Neural cell (in vitro differentiated cells): ENCODE results near the gene DDX51. TPM values are rescaled to one million over a fixed set of nuclear protein-coding genes. Genes with fewer than 3 reads are reported as not detected.

ENCODE experiments used
- H2AFZ ChIP-seq: fragments of 200-600, 300-800 bp; sonication (generic), shearing (Covaris generic); 2 replicates; pipeline ENCODE4 v1.6.0; 2014; ENCODE audit warnings: low read depth, mild to moderate bottlenecking, antibody characterized with exemption, low read length, moderate library complexity
- H3F3A ChIP-seq: fragments of 200-600 bp; shearing (Covaris generic); 2 replicates; pipeline ENCODE4 v1.6.1; 2016; ENCODE audit warnings: mild to moderate bottlenecking, moderate library complexity, mixed read lengths, antibody characterized with exemption, low read length; ENCODE audit not compliant: insufficient read depth, poor library complexity, severe bottlenecking
- H3K27ac ChIP-seq: fragments of 200-600, 300-800 bp; sonication (generic), shearing (Covaris generic); 2 replicates; pipeline ENCODE4 v1.5.1; 2014; ENCODE audit warnings: mild to moderate bottlenecking, low read length, moderate library complexity
- H3K27me3 ChIP-seq: fragments of 300-800, 200-600 bp; sonication (generic), shearing (Covaris generic); 2 replicates; pipeline ENCODE4 v1.6.0; 2014; ENCODE audit warnings: mild to moderate bottlenecking, low read depth, low read length, moderate library complexity; ENCODE audit not compliant: insufficient read depth
- H3K36me3 ChIP-seq: fragments of 300-800, 200-600 bp; sonication (generic), shearing (Covaris generic); 2 replicates; pipeline ENCODE4 v1.5.1; 2014; ENCODE audit warnings: mild to moderate bottlenecking, antibody characterized with exemption, low read length, moderate library complexity; ENCODE audit not compliant: insufficient read depth
- H3K4me2 ChIP-seq: fragments of 300-800, 200-600 bp; sonication (generic), shearing (Covaris generic); 2 replicates; pipeline ENCODE4 v1.6.0; 2014; ENCODE audit warnings: mild to moderate bottlenecking, low read length
- H3K4me3 ChIP-seq: fragments of 300-800, 200-600 bp; sonication (generic), shearing (Covaris generic); 2 replicates; pipeline ENCODE4 v1.5.1; 2014; ENCODE audit warnings: mild to moderate bottlenecking, low read length, moderate library complexity
- H3K79me2 ChIP-seq: fragments of 200-600 bp; shearing (Covaris generic); replicated peaks from 2 replicates; pipeline ENCODE4 v1.6.0; 2014; ENCODE audit warnings: mild to moderate bottlenecking, low read length, moderate library complexity; ENCODE audit not compliant: insufficient read depth
- H3K9ac ChIP-seq: fragments of 300-800, 200-600 bp; sonication (generic), shearing (Covaris generic); 2 replicates; pipeline ENCODE4 v1.6.1; 2016; ENCODE audit warnings: mild to moderate bottlenecking, low read length, mixed read lengths
- H3K9me2 ChIP-seq: fragments of 200-600 bp; shearing (Covaris generic); 2 replicates; pipeline ENCODE4 v1.6.1; 2016; ENCODE audit warnings: mild to moderate bottlenecking, low read length, mixed read lengths; ENCODE audit not compliant: insufficient read depth
- H3K9me3 ChIP-seq: fragments of 200-600, 300-800 bp; sonication (generic), shearing (Covaris generic); 2 replicates; pipeline ENCODE4 v1.6.1; 2016; ENCODE audit warnings: mild to moderate bottlenecking, mixed run types, low read length, moderate library complexity, mixed read lengths
- H4K20me1 ChIP-seq: fragments of 200-600 bp; shearing (Covaris generic); 2 replicates; pipeline ENCODE4 v1.6.1; 2016; ENCODE audit warnings: mild to moderate bottlenecking, mixed run types; ENCODE audit not compliant: insufficient read depth
- EP300 ChIP-seq: fragments of 450-650 bp; conservative IDR thresholded peaks from 2 replicates; pipeline ENCODE4 v1.6.1; 2014; ENCODE audit warnings: antibody characterized with exemption, mild to moderate bottlenecking, moderate library complexity; ENCODE audit not compliant: poor library complexity, severe bottlenecking
- EZH2 ChIP-seq: fragments of 200-600, 300-800 bp; shearing (Covaris generic), sonication (generic); IDR thresholded peaks from 2 replicates; pipeline ENCODE4 v1.6.1; 2014; ENCODE audit warnings: antibody characterized with exemption, low read length, borderline replicate concordance, mild to moderate bottlenecking; ENCODE audit not compliant: insufficient read depth, poor library complexity, severe bottlenecking
- MXI1 ChIP-seq: fragments of 450-650 bp; conservative IDR thresholded peaks from 2 replicates; pipeline ENCODE4 v1.6.1; 2014; ENCODE audit warnings: antibody characterized with exemption, mild to moderate bottlenecking; ENCODE audit not compliant: poor library complexity, severe bottlenecking
- POLR2AphosphoS5 ChIP-seq: IDR thresholded peaks from 2 replicates; pipeline ENCODE4 v1.6.1; 2012
- RAD21 ChIP-seq: fragments of 450-650 bp; conservative IDR thresholded peaks from 2 replicates; pipeline ENCODE4 v1.6.1; 2014; ENCODE audit warnings: antibody characterized with exemption, mild to moderate bottlenecking, moderate library complexity
- SMC3 ChIP-seq: fragments of 450-650 bp; conservative IDR thresholded peaks from 2 replicates; pipeline ENCODE4 v1.6.1; 2014; ENCODE audit warnings: antibody characterized with exemption, mild to moderate bottlenecking, moderate library complexity; ENCODE audit not compliant: poor library complexity
- TAF1 ChIP-seq: IDR thresholded peaks from 2 replicates; pipeline ENCODE4 v1.6.1; 2012; ENCODE audit warnings: low read depth
- polyA plus RNA-seq: library from polyadenylated mRNA; depleted of rRNA; stranded (reverse); fragments of >200 nt; gene quantifications from 2 replicates; pipeline ENCODE4 v1.2.3, GENCODE V29; 2014
- TF ChIP-seq, protein P1 (sequence below): IDR thresholded peaks from 2 replicates; pipeline ENCODE4 v1.6.1; 2012; ENCODE audit warnings: borderline replicate concordance
- TF ChIP-seq, protein P2 (sequence below): fragments of 450-650 bp; IDR thresholded peaks from 2 replicates; pipeline ENCODE4 v1.5.1; 2014; ENCODE audit warnings: antibody characterized with exemption, mild to moderate bottlenecking, moderate library complexity; ENCODE audit not compliant: poor library complexity, severe bottlenecking

DDX51 gene
- polyA plus RNA-seq, 1 donor from 2014 or later: 17.6 TPM

DNA sequence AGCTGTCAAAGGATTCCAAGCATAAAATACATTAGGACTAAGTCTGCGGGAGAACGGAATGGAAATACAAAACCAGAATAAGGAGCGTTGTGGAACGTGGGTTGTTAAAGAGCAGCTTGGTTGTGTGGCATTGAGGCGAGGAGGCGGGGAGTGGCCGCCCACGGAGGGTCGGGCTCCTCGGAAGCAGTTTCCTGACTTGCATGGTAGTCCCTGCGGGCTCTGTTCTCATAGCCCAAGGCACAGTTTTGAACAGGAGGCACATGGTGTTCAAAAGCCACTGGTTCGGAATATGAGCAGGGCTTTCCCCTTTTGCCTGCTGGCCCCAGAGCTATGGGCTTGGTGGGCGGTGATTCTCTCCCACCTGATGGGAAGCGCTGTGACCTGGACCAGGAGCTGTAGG, 12.2 kb downstream of the DDX51 start:
- Histone ChIP-seq H3K27me3 (no peaks in the 10 kb centered on the region), H2AFZ (no peak overlapping the region), H3K9me3 (peaks cover 6% of the 10 kb centered on the region), H3K4me3 (no peak overlapping the region), H3K9me2 (no peaks in the 10 kb centered on the region), H3K36me3 (peaks cover 14% of the 10 kb centered on the region), H3K79me2 (no peaks in the 10 kb centered on the region), H3F3A (no peaks in the 10 kb centered on the region), H4K20me1 (no peaks in the 10 kb centered on the region), H3K4me2 (no peak overlapping the region), H3K27ac (no peak overlapping the region), H3K9ac (no peak overlapping the region)
- TF ChIP-seq EP300: no peak
- TF ChIP-seq, protein P1, sequence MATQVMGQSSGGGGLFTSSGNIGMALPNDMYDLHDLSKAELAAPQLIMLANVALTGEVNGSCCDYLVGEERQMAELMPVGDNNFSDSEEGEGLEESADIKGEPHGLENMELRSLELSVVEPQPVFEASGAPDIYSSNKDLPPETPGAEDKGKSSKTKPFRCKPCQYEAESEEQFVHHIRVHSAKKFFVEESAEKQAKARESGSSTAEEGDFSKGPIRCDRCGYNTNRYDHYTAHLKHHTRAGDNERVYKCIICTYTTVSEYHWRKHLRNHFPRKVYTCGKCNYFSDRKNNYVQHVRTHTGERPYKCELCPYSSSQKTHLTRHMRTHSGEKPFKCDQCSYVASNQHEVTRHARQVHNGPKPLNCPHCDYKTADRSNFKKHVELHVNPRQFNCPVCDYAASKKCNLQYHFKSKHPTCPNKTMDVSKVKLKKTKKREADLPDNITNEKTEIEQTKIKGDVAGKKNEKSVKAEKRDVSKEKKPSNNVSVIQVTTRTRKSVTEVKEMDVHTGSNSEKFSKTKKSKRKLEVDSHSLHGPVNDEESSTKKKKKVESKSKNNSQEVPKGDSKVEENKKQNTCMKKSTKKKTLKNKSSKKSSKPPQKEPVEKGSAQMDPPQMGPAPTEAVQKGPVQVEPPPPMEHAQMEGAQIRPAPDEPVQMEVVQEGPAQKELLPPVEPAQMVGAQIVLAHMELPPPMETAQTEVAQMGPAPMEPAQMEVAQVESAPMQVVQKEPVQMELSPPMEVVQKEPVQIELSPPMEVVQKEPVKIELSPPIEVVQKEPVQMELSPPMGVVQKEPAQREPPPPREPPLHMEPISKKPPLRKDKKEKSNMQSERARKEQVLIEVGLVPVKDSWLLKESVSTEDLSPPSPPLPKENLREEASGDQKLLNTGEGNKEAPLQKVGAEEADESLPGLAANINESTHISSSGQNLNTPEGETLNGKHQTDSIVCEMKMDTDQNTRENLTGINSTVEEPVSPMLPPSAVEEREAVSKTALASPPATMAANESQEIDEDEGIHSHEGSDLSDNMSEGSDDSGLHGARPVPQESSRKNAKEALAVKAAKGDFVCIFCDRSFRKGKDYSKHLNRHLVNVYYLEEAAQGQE: no peak
- no peak for TF ChIP-seq POLR2AphosphoS5
- TF ChIP-seq SMC3: no peak
- TF ChIP-seq, protein P2, sequence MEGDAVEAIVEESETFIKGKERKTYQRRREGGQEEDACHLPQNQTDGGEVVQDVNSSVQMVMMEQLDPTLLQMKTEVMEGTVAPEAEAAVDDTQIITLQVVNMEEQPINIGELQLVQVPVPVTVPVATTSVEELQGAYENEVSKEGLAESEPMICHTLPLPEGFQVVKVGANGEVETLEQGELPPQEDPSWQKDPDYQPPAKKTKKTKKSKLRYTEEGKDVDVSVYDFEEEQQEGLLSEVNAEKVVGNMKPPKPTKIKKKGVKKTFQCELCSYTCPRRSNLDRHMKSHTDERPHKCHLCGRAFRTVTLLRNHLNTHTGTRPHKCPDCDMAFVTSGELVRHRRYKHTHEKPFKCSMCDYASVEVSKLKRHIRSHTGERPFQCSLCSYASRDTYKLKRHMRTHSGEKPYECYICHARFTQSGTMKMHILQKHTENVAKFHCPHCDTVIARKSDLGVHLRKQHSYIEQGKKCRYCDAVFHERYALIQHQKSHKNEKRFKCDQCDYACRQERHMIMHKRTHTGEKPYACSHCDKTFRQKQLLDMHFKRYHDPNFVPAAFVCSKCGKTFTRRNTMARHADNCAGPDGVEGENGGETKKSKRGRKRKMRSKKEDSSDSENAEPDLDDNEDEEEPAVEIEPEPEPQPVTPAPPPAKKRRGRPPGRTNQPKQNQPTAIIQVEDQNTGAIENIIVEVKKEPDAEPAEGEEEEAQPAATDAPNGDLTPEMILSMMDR: no peak
- TF ChIP-seq MXI1: no peak
- no peak for TF ChIP-seq TAF1
- no peak for TF ChIP-seq EZH2

DNA sequence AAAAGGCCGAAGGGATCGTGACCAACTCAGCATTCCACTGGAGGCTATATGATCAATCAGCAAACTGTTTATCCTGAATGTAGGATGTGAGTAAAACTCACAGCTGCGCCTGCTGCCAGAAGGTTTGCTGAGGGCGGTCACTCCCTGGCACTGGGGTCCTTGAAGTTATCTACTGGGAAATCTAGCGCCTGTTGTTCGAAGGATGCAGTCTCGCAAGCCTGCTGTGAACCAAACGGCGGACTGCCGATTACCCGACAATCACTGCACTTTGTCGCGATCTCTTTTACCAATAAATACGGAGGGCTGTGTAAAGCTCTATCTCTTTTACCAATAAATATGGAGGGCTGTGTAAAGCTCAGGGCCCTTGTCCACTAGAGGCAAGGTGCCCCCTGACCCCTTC, 12.9 kb downstream of the DDX51 start:
- Histone ChIP-seq H3K36me3 (peaks cover 14% of the 10 kb centered on the region), H4K20me1 (no peaks in the 10 kb centered on the region), H3K27me3 (no peaks in the 10 kb centered on the region), H3F3A (no peaks in the 10 kb centered on the region), H3K9me2 (no peaks in the 10 kb centered on the region), H3K4me2 (no peak overlapping the region), H3K9ac (no peak overlapping the region), H2AFZ (no peak overlapping the region), H3K79me2 (no peaks in the 10 kb centered on the region), H3K27ac (no peak overlapping the region), H3K4me3 (no peak overlapping the region), H3K9me3 (peaks cover 6% of the 10 kb centered on the region)
- TF ChIP-seq SMC3 (no peak), MXI1 (no peak), EZH2 (no peak), EP300 (no peak), POLR2AphosphoS5 (no peak), RAD21 (no peak), TAF1 (no peak)
- TF ChIP-seq, protein P1: no peak
- TF ChIP-seq, protein P2: no peak
